ENCODE results near the gene ADGRB3.
"Not testable (repeated sequence)": the region's sequence is repeated elsewhere in the genome, so short reads cannot be mapped to it uniquely, and the experiment has no call there.

ADGRB3 gene

GRCh38 chr6:69285054-69285453, 650.0 kb downstream of the ADGRB3 start:
- DNase-seq = no peak

- DNase-seq = no peak
Observed at GRCh38 chr6:69286331-69286730, 651.2 kb downstream of the ADGRB3 start.

GRCh38 chr6:69288198-69288597, 653.1 kb downstream of the ADGRB3 start:
- DNase-seq = not testable (repeated sequence)

GRCh38 chr6:69289689-69290495, 654.8 kb downstream of the ADGRB3 start:
- DNase-seq = no peak

GRCh38 chr6:69293471-69293870, 658.4 kb downstream of the ADGRB3 start:
- DNase-seq = no peak

- DNase-seq = no peak
Observed at GRCh38 chr6:69294407-69294806, 659.3 kb downstream of the ADGRB3 start.

GRCh38 chr6:69294862-69295261, 659.8 kb downstream of the ADGRB3 start:
- no peak for DNase-seq

- no peak for DNase-seq
Observed at GRCh38 chr6:69303382-69303781, 668.3 kb downstream of the ADGRB3 start.

GRCh38 chr6:69305456-69305855, 670.4 kb downstream of the ADGRB3 start:
- DNase-seq = no peak

- no peak for DNase-seq
Observed at GRCh38 chr6:69308584-69308983, 673.5 kb downstream of the ADGRB3 start.

GRCh38 chr6:69311888-69312287, 676.8 kb downstream of the ADGRB3 start:
- no peak for DNase-seq

- DNase-seq = no peak
Observed at GRCh38 chr6:69314001-69314400, 678.9 kb downstream of the ADGRB3 start.

- no peak for DNase-seq
Observed at GRCh38 chr6:69314531-69314930, 679.4 kb downstream of the ADGRB3 start.

GRCh38 chr6:69331886-69332285, 696.8 kb downstream of the ADGRB3 start:
- no peak for DNase-seq

- DNase-seq = no peak
Observed at GRCh38 chr6:69337311-69337710, 702.2 kb downstream of the ADGRB3 start.

- DNase-seq = no peak
Observed at GRCh38 chr6:69338431-69339162, 703.5 kb downstream of the ADGRB3 start.

GRCh38 chr6:69339163-69339550, 704.1 kb downstream of the ADGRB3 start:
- DNase-seq = no peak

- no peak for DNase-seq
Observed at GRCh38 chr6:69340196-69340595, 705.1 kb downstream of the ADGRB3 start.

- DNase-seq = no peak
Observed at GRCh38 chr6:69343851-69344250, 708.8 kb downstream of the ADGRB3 start.

- no peak for DNase-seq
Observed at GRCh38 chr6:69349771-69350170, 714.7 kb downstream of the ADGRB3 start.

- DNase-seq = no peak
Observed at GRCh38 chr6:69362209-69362608, 727.1 kb downstream of the ADGRB3 start.

GRCh38 chr6:69366831-69367230, 731.7 kb downstream of the ADGRB3 start:
- DNase-seq = no peak

- DNase-seq = no peak
Observed at GRCh38 chr6:69368613-69369012, 733.5 kb downstream of the ADGRB3 start.

GRCh38 chr6:69370763-69371162, 735.7 kb downstream of the ADGRB3 start:
- no peak for DNase-seq
